ENCODE results near the gene PAIP2.

GRCh38 chr5:139416651-139417050, 75.0 kb downstream of the PAIP2 start:
- no peak for TF ChIP-seq POLR2A (IDR thresholded peaks at IDR 0.05; ENCODE audit: low read depth, low read length)
- no peak for TF ChIP-seq POLR2AphosphoS5 (IDR thresholded peaks at IDR 0.05; ENCODE audit: low read depth, low read length)
- no peak for TF ChIP-seq TAF1 (IDR thresholded peaks at IDR 0.05; ENCODE audit: borderline replicate concordance, low read depth, low read length)

Measured in GM12892 (cell line).